Activated naive CD4-positive, alpha-beta T cell treated with anti-CD3 and anti-CD28 coated beads for 36 hours (primary cell): Measurements from ENCODE around the gene SYAP1. TPM values are rescaled to one million over a fixed set of nuclear protein-coding genes. Genes with fewer than 3 reads are reported as not detected.

Source experiments
- CTCF ChIA-PET: fragments of 350-600 bp; sonication (Branson Sonifier 250); formaldehyde crosslinking; loops from one replicate; lab custom pipeline; 2021; ENCODE audit warnings: antibody characterized with exemption; lab: Charles Lee
- DNase-seq: peaks from one replicate; pipeline ENCODE4 v3.0.0-alpha.2; 2020
- H3K27ac Mint-ChIP-seq: one replicate; pipeline ENCODE4 v1.8.0; 2021; ENCODE audit warnings: mild to moderate bottlenecking, mixed read lengths
- H3K27me3 Mint-ChIP-seq: one replicate; pipeline ENCODE4 v1.8.0; 2021; ENCODE audit warnings: low read depth, mixed read lengths
- H3K36me3 Mint-ChIP-seq: one replicate; pipeline ENCODE4 v1.8.0; 2021; ENCODE audit warnings: low read depth, mixed read lengths
- H3K4me1 Mint-ChIP-seq: one replicate; pipeline ENCODE4 v1.8.0; 2021; ENCODE audit warnings: low read depth, mixed read lengths
- H3K4me3 Mint-ChIP-seq: one replicate; pipeline ENCODE4 v1.8.0; 2021; ENCODE audit warnings: mild to moderate bottlenecking, moderate library complexity, mixed read lengths
- H3K9me3 Mint-ChIP-seq: one replicate; pipeline ENCODE4 v1.8.0; 2021; ENCODE audit warnings: mixed read lengths
- intact Hi-C: fragments of 100-400 bp; cut with micrococcal nuclease; formaldehyde crosslinking; loops from one replicate; pipeline ENCODE4 v1.15.1; 2023
- total RNA-seq, 2 experiments: library from RNA; stranded (reverse); gene quantifications; one replicate each; pipeline ENCODE4 v1.2.3, GENCODE V29; 2021

Gene SYAP1
- 10 to 100 TPM; 17.1 to 18.9 TPM for total RNA-seq

- intact Hi-C loops: loop anchor here (1.0 to 10.0 kb wide), 7 partner anchors 67 to 1845 kb away; partner anchors contain the start of genes FANCB, MOSPD2, NHS and RBBP7
- Mint-ChIP-seq H3K9me3 (no peaks in the 10 kb centered on the region), H3K4me1 (peaks cover 33% of the 10 kb centered on the region), H3K4me3 (peak within 1 kb of the TSS; percentile 89), H3K36me3 (no peaks in the 10 kb centered on the region), H3K27ac (peak within 1 kb of the TSS; percentile 92), H3K27me3 (no peaks in the 10 kb centered on the region)
- peak; percentile 93 for DNase-seq
- CTCF ChIA-PET: no interaction called here
These were observed at the start of gene SYAP1 for GRCh38 chrX:16719334-16720084. TSS of gene SYAP1 (plus strand) at chrX:16719612. CDS start at chrX:16719725, 113 bp downstream.

DNA sequence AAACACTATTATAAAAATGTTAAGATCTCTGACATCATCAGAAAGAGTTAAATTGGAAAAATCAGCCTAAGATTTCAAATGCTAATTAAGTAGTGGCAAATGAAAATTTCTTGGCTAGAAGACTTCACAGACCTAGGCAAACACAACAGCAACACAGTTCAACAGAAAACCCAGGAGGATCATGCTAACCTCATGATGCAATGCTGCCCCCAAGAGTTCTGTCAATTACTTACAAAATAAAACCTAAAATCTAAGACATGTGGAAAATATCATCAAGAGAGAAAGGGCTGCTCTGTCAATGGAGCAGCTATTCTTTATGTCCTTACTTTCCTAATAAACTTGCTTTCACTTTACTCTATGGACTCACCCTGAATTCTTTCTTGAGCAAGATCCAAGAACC is 48.4 kb upstream of the SYAP1 start:
- H3K4me3 Mint-ChIP-seq: no peak overlapping the region
- CTCF ChIA-PET: interaction anchor here (1.9 kb wide), 1 partner anchor 234 kb away, joined by 5 read pairs; no protein-coding TSS in a partner anchor
- no peak overlapping the region for H3K27ac Mint-ChIP-seq
- H3K9me3 Mint-ChIP-seq: no peaks in the 10 kb centered on the region
- intact Hi-C loops: loop anchor here (1.0 to 10.0 kb wide), 4 partner anchors 235 to 906 kb away; partner anchors contain the start of gene GRPR
- no peaks in the 10 kb centered on the region for H3K4me1 Mint-ChIP-seq
- peak; percentile 45 for DNase-seq
- no peaks in the 10 kb centered on the region for H3K27me3 Mint-ChIP-seq
- H3K36me3 Mint-ChIP-seq: no peaks in the 10 kb centered on the region

DNA sequence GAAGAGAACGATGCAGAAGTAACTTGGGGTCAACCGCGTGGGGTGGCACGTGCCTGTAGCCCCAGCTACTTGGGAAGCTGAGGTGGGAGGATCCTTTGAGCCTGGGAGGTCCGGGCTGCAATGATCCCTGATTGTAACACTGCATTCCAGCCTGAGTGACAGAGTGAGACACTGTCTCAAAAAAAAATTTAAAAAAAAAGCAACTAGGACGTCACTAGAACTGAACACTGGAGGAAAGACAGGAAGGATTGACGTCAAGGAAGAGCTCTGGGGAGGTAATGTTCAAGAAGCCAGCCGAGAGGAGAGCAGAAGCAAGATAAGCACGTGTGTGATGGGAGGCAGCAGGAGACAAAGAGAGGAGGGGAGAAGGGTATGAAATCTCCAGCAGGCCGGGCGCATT is 40.7 kb upstream of the SYAP1 start:
- H3K27me3 Mint-ChIP-seq: no peaks in the 10 kb centered on the region
- no peaks in the 10 kb centered on the region for H3K4me1 Mint-ChIP-seq
- H3K4me3 Mint-ChIP-seq: no peak overlapping the region
- H3K27ac Mint-ChIP-seq: no peak overlapping the region
- no peaks in the 10 kb centered on the region for H3K9me3 Mint-ChIP-seq
- H3K36me3 Mint-ChIP-seq: peaks cover 5% of the 10 kb centered on the region
- CTCF ChIA-PET: no interaction called here
- no peak for DNase-seq
- intact Hi-C loops: loop anchor here (10.0 kb wide), 1 partner anchor 914 kb away; no protein-coding TSS in a partner anchor

GRCh38 chrX:16683007-16683664 is 36.3 kb upstream of the SYAP1 start:
- H3K9me3 Mint-ChIP-seq: no peaks in the 10 kb centered on the region
- no peak overlapping the region for H3K4me3 Mint-ChIP-seq
- intact Hi-C loops: no loop called here
- H3K27ac Mint-ChIP-seq: no peak overlapping the region
- peaks cover 3% of the 10 kb centered on the region for H3K36me3 Mint-ChIP-seq
- H3K27me3 Mint-ChIP-seq: no peaks in the 10 kb centered on the region
- no peaks in the 10 kb centered on the region for H3K4me1 Mint-ChIP-seq
- DNase-seq: no peak
- CTCF ChIA-PET: interaction anchor here (0.6 kb wide), 1 partner anchor 20 kb away, joined by 4 read pairs; no protein-coding TSS in a partner anchor

DNA sequence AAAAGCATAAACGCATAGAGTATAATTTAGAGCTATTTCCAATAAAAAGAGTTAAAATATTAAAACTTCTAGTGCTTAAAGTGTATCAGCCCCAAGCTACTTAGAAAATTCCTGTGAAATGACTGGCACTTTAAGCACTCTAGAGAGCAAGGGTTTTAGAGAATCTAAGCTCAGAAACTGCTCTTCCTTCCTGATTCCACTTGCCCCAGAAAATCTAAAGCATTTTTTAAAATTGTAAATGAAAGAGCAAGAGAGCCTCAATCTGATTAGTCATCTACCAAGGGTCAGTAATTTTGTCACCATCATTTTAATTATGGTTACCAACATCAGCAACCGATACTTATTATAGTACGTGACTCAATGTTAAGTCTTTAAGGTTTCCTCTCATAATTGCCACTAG is 31.9 kb upstream of the SYAP1 start:
- no peak for DNase-seq
- H3K36me3 Mint-ChIP-seq: no peaks in the 10 kb centered on the region
- CTCF ChIA-PET: interaction anchor here (0.8 kb wide), 1 partner anchor 14 kb away, joined by 6 read pairs; no protein-coding TSS in a partner anchor
- no peaks in the 10 kb centered on the region for H3K4me1 Mint-ChIP-seq
- intact Hi-C loops: no loop called here
- H3K4me3 Mint-ChIP-seq: no peak overlapping the region
- no peak overlapping the region for H3K27ac Mint-ChIP-seq
- H3K9me3 Mint-ChIP-seq: no peaks in the 10 kb centered on the region
- H3K27me3 Mint-ChIP-seq: no peaks in the 10 kb centered on the region

DNA sequence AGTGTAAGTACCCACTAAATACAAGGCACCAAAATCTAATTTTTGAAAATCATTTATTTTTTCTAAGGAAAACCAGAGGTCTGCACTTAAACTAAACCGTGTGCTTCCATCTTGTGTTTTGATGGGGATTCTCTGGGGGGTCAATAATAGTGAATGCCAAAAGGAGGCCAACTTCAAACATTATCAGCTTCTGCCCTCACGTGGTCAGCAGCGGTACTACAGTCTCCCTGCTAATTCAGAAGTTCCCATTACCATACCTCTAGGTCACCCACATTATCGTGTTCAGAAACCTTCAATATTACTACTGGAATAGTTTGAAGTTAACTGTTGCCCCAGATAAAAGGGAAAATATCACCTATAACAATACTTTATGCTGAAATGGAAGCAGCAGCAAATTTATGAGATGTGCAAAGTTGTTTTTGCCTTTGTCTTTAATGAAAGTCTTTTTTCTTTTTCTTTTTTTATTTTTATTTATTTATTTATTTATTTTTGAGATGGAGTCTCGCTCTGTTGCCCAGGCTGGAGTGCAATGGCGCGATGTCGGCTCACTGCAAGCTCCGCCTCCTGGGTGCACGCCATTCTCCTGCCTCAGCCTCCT is 24.2 kb upstream of the SYAP1 start:
- intact Hi-C loops: loop anchor here (1.0 to 10.0 kb wide), 5 partner anchors 259 to 1200 kb away; partner anchors contain the start of genes GRPR and PIR
- no peaks in the 10 kb centered on the region for H3K27me3 Mint-ChIP-seq
- H3K4me3 Mint-ChIP-seq: no peak overlapping the region
- CTCF ChIA-PET: interaction anchor here (0.7 to 1.4 kb wide), 3 partner anchors 256 to 417 kb away, joined by 3 to 5 read pairs (median 3); no protein-coding TSS in a partner anchor
- no peak overlapping the region for H3K27ac Mint-ChIP-seq
- no peaks in the 10 kb centered on the region for H3K9me3 Mint-ChIP-seq
- H3K4me1 Mint-ChIP-seq: no peaks in the 10 kb centered on the region
- peak; percentile 74 for DNase-seq
- no peaks in the 10 kb centered on the region for H3K36me3 Mint-ChIP-seq

GRCh38 chrX:16696956-16697355 is 22.5 kb upstream of the SYAP1 start:
- H3K9me3 Mint-ChIP-seq: no peaks in the 10 kb centered on the region
- no peak overlapping the region for H3K27ac Mint-ChIP-seq
- H3K4me1 Mint-ChIP-seq: no peaks in the 10 kb centered on the region
- no peaks in the 10 kb centered on the region for H3K27me3 Mint-ChIP-seq
- intact Hi-C loops: loop anchor here (10.0 kb wide), 3 partner anchors 422 to 1202 kb away; partner anchors contain the start of gene PIR
- H3K36me3 Mint-ChIP-seq: no peaks in the 10 kb centered on the region
- CTCF ChIA-PET: interaction anchor here (1.6 kb wide), 1 partner anchor 250 kb away, joined by 3 read pairs; no protein-coding TSS in a partner anchor
- DNase-seq: no peak
- no peak overlapping the region for H3K4me3 Mint-ChIP-seq

DNA sequence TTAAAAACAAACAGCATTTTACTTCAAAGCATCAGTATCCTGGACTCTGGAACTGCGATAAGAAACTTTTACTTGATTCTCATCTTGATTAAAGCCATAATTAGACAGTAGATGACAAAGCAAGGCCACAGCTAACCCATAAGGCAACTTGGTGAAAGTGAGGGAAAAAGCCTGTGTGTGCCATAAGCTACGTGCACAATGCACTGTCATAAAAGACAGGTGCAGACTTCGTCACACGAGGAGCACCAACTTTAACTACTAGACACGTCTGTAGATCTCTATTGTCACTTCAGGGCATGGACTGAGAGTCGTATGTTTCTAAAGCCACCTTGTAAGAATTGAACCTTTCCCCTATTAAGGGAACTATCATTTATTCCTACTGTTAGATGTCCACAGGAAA is 20.0 kb upstream of the SYAP1 start:
- Mint-ChIP-seq H3K27me3 (no peaks in the 10 kb centered on the region), H3K36me3 (no peaks in the 10 kb centered on the region), H3K27ac (no peak overlapping the region), H3K9me3 (no peaks in the 10 kb centered on the region), H3K4me3 (no peak overlapping the region), H3K4me1 (no peaks in the 10 kb centered on the region)
- CTCF ChIA-PET: interaction anchor here (0.7 kb wide), 1 partner anchor 875 kb away, joined by 4 read pairs; no protein-coding TSS in a partner anchor
- intact Hi-C loops: loop anchor here (10.0 kb wide), 3 partner anchors 425 to 1205 kb away; partner anchors contain the start of gene PIR
- DNase-seq: no peak

- H3K27ac Mint-ChIP-seq: no peak overlapping the region
- no peaks in the 10 kb centered on the region for H3K36me3 Mint-ChIP-seq
- no peak overlapping the region for H3K4me3 Mint-ChIP-seq
- DNase-seq: no peak
- intact Hi-C loops: no loop called here
- H3K9me3 Mint-ChIP-seq: no peaks in the 10 kb centered on the region
- CTCF ChIA-PET: no interaction called here
- no peaks in the 10 kb centered on the region for H3K27me3 Mint-ChIP-seq
- H3K4me1 Mint-ChIP-seq: no peaks in the 10 kb centered on the region
These were observed 18.7 kb upstream of the SYAP1 start for GRCh38 chrX:16700734-16701133.

GRCh38 chrX:16702700-16703599 is 16.5 kb upstream of the SYAP1 start:
- H3K4me1 Mint-ChIP-seq: no peaks in the 10 kb centered on the region
- no peaks in the 10 kb centered on the region for H3K9me3 Mint-ChIP-seq
- no peaks in the 10 kb centered on the region for H3K27me3 Mint-ChIP-seq
- no peak overlapping the region for H3K27ac Mint-ChIP-seq
- intact Hi-C loops: no loop called here
- no peak overlapping the region for H3K4me3 Mint-ChIP-seq
- no peak for DNase-seq
- no peaks in the 10 kb centered on the region for H3K36me3 Mint-ChIP-seq
- CTCF ChIA-PET: interaction anchor here (0.6 to 0.7 kb wide), 3 partner anchors 19 to 229 kb away, joined by 3 to 4 read pairs (median 3); no protein-coding TSS in a partner anchor

DNA sequence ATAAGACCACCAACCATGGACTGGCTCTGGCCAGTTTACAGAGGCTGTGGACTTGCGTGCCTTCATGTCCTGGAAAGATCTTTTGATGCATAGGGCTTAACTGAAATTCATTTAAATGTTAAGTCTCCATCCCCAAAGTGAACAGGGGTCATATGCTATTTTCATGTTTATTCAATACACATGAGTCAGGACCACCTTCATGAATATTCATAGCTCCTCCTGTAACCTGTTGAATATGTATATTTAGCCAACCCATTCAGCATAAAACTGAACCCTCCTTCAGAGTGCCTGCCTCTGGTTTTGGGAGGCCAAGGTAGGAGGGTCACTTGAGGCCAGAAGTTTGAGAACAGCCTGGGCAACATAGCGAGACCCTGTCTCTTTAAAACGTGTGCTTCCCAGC is 14.0 kb upstream of the SYAP1 start:
- Mint-ChIP-seq H3K27me3 (no peaks in the 10 kb centered on the region), H3K27ac (no peak overlapping the region)

More for the DNA sequence above, 14.0 kb upstream of the SYAP1 start:
- Mint-ChIP-seq H3K36me3 (peaks cover 2% of the 10 kb centered on the region), H3K9me3 (no peaks in the 10 kb centered on the region), H3K4me1 (no peaks in the 10 kb centered on the region), H3K4me3 (no peak overlapping the region)
- CTCF ChIA-PET: no interaction called here
- intact Hi-C loops: no loop called here
- DNase-seq: no peak
